Stimulated activated CD4-positive, alpha-beta T cell treated with anti-CD3 and anti-CD28 coated beads, Interleukin-15, amount 100 ng/mL, for 48 hours (primary cell): ENCODE measurements around the gene MXD3.
A peak's percentile ranks its signal among the peaks of the same experiment; 100 is the strongest.
"Not testable (repeated sequence)": the region's sequence is repeated elsewhere in the genome, so short reads cannot be mapped to it uniquely, and the experiment has no call there.

ENCODE experiments used
- DNase-seq, 2 donors: peaks; one replicate each; pipeline ENCODE4 v3.0.0-alpha.2; 2020; ENCODE audit warnings: low read depth in 2 of 2

The MXD3 gene

DNA sequence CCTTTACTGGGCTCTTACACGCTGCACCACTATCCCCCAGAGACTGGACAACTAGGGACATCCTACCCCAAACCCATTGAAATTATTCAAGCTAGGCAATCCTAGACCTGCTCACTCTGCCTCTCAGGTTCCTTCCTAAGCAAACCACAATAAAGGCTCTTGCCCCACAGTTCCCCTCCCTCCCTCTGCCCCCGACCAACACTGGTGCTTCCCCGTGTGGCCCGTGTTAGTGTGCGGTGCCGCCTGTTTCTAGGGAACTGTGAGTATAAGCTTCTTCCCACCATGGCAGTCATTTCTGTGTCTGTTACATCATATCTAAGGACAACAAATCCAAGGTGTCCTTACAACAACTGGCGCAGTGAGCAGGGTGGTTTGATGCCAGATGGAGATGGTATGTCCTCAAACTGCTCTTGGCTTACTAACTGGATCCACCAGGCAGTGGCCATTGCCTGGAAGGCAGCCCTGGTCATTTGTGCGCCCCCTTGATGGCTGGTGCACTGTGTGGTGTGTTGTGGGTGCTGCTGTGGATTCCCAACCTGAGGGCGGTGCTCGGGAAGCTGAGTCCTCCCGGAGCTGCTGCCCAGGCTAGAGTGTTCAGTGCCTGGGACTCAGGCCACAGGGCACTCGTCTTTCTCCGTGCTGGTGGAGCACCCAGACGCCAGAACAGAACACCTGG lies 8.4 kb upstream of the MXD3 start:
- no peak for DNase-seq

GRCh38 chr5:177317959-177318377 lies 6.3 kb upstream of the MXD3 start:
- peak in 1 of 2 donors; percentile 61 for DNase-seq

DNA sequence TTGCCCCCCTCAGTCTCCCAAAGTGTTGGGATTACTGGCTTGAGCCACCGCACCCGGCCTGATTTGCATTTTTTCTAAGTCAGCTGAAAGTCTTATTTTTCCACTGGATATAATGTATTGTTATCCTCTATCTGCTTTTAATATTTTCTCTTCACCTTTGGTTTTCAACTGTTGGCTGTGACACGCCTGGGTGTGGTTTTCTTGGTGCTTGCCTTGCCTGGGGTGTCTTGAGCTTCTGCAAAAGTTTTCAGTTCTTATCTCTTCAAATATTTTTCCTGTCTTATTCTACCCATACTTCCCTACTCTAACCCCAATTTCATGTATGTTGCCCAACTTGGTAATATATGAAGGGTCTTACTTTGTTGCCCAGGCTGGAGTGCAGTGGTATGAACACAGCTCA lies 4.3 kb upstream of the MXD3 start:
- no peak for DNase-seq

DNA sequence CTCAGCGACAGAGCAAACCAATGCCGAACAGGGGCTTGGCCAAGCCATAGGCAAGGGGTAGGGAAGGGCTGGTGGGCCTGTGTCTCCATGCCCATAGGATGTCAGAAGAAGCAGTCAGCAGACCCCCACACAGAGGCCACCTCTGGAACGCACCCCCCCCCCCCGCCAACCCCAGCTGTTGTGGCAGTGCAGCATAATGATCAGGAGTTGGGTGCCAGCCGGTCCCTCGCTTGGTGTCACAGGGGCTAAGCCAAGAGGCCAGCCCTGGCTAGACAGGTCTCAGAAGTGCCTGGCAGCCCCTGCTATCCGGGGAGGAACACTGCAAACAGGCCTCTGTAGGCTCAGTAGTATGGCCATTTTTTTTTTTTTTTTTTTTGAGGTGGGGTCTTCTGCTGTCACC lies 3.7 kb upstream of the MXD3 start:
- no peak for DNase-seq

DNA sequence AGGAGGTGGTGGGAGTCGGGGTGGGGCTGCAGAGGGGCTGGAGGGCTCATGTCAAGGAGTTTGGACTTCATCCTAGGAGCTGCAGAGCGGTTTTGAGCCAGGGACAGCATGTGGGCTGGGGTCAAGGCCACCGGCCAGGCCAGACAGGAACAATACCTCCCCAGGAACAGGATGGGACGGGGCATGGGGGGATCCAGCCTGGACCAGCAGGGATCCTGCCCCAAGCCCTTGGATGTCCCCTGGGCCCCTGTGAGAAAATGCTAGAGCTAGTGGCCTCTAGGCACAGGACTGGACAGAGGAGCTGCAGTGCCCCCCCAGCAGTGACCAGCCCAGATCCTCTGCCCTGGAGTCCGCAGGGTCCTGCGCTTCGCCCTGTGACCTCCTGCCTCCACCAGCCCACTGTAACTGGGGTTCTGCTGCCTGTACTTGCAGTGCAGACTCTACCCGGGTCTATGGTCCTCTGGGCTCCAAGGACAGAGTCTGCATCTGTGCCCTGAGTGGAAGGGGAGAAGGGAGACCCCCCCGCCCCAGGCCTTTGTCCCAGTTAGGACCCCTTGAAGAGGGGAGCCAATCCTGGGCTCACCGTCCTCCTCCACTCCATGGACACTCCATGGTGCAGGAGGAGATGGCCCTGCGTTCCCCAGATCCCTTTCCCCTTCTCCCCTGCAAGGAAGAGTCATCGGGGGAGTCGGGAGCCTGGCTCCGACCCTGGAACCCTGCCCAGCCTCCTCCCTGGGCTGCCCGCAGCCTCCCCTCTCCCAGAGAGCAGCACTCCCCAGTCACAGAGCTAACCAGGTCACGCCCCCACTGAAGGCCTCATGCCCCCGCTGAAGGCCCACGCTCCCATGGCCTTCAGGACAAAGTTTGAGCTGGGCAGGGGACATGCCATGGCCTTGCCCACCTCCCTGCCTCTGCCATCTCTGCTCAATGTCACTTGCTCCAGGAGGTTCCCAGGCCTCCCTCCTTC lies 3.0 kb upstream of the MXD3 start:
- DNase-seq: no peak

- DNase-seq: no peak
Observed at GRCh38 chr5:177313561-177314259, 2.0 kb upstream of the MXD3 start.

- DNase-seq: peak in 1 of 2 donors; percentile 52
Observed at GRCh38 chr5:177312649-177313181, 1.0 kb upstream of the MXD3 start.

- DNase-seq: no peak
Observed at GRCh38 chr5:177311392-177311722, 341 bp downstream of the MXD3 start.

DNA sequence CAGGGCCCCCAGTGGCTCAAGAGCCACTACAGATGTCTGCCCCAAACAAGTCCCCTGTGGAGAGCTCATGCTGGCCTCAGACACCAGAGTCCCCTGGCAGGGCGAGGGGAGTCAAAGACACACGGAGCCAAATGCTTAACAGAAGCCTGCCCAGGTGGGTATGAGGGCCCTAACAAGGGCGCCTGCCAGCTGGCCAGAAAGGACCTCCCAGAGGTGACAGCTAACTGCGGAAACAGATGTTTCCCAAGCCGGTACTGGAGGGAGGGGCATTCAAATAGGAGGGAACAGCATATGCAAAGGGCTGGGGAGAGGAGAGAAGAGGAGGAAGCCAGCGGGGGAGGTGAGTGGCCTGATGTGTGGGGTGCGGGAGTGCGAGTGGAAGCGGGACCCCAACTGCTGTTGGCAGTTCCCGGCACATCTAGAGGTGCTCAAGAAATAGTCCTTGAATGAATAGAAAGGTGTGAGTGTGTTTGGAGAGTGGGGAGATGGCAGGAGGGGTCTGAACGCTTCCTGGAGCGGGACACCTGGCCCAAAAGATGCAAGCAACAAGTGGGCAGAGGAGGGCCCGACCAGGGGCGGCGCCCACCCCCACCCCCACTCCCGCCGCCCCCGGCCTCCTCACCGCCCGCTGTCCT lies 824 bp downstream of the MXD3 start:
- no peak for DNase-seq

DNA sequence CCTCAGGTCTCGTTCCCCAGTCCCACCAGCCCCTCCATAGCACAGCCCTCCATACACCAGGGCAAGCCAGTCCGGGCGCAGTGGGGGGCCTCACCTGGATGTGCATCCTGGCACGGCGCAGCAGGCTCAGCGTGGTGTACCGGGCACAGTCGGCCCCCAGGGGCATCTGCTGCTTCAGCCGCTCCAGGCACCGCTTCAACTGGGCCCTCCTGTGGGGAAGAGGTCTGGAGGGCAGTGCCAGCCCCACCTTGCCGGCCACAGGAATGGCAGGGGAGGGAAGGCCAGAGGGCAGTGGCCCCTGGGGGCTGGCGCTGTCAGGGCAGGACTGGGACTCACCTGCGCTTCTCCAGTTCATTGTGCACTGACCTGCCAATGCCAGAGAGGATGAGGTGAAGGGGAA lies 1.4 kb downstream of the MXD3 start:
- DNase-seq: no peak

- DNase-seq: peak; percentile 53 to 65
Observed at GRCh38 chr5:177309351-177310191, 2.1 kb downstream of the MXD3 start.

DNA sequence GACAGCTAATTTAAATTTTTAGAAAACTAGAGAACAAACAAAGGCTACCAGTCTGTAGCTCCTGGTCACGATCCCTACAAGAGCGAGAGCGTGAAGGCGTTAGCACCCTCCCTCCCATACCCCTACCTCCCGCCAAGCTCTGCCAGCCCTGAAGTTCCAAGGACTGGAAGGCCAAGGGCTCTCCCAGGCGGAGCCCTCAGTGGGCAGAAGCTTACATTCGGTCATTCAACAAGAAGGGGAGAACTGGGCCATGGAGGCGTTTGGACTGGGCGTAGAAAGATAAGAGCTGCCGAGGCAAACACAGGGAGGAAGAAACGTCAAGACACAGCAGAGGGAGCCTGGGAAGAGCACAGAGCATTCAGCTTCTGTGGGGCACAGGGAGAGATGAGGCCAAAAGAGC lies 3.0 kb downstream of the MXD3 start:
- no peak for DNase-seq

GRCh38 chr5:177307544-177308363 lies 3.9 kb downstream of the MXD3 start:
- no peak for DNase-seq

GRCh38 chr5:177306674-177307543 lies 4.8 kb downstream of the MXD3 start:
- no peak for DNase-seq

DNA sequence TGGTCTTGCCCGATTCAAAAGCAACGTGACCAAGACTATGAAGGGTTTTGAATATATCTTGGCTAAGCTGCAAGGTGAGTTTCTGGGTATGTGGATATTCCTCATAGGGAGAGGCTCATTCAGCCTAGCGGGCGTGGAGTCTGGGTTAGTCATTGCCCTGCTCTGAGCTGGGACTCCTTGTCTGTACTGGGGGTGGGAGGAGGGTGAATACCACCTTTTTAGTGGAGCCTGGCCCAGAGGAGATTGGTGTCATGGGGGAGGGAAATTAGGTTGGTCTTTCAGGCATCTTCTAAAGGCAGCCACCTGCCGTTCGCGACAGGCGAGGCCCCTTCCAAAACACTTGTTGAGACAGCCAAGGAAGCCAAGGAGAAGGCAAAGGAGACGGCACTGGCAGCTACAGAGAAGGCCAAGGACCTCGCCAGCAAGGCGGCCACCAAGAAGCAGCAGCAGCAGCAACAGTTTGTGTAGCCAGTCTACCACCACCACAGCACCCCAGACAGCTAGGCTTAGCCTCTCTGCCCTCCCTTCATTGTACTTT lies 5.5 kb downstream of the MXD3 start:
- DNase-seq: not testable (repeated sequence)

DNA sequence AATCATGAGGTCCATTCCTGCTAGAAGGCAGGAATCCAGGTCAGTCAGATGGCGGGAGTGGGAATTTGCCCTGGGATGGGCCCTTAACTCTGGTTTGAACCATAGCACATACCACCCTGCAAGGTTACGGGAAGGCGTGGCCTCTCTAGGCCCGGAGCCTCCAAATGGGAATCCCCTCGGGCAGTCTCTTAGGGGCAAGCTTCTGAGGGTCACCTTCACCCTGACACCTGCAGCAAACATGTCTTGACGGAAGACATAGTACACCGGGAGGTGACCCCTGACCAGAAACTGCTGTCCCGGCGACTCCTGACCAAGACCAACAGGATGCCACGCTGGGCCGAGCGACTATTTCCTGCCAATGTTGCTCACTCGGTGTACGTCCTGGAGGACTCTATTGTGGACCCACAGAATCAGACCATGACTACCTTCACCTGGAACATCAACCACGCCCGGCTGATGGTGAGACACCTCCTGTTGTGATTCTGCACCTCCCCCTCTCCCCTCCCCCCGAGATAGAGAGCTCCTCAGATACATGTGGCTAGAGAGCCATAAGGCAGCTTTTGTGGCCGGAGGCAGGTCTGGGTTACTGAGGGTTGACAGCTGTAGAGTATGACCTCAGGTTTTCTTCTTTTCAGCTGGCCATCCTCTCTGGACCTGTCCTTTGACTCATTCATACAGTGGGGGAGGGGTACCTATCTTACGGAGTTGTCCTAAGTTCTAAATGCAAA lies 7.1 kb downstream of the MXD3 start:
- DNase-seq: no peak

- DNase-seq: no peak
Observed at GRCh38 chr5:177303925-177304391, 7.7 kb downstream of the MXD3 start.
